Trophoblast cell (in vitro differentiated cells and primary cell): ENCODE results near the gene NIPBL.
"Not testable (repeated sequence)": the region's sequence is repeated elsewhere in the genome, so short reads cannot be mapped to it uniquely, and the experiment has no call there.

ENCODE experiments used
- DNase-seq, 2 donors: peaks; one replicate each; pipeline ENCODE4 v3.0.0-alpha.2; 2016
- H2AFZ ChIP-seq: 2 replicates; pipeline ENCODE4 v1.6.1; 2013; ENCODE audit warnings: low read length, moderate library complexity, mild to moderate bottlenecking; ENCODE audit not compliant: insufficient read depth, poor library complexity
- H2AK5ac ChIP-seq: 2 replicates; pipeline ENCODE4 v1.6.1; 2013; ENCODE audit warnings: mild to moderate bottlenecking, low read length
- H2BK120ac ChIP-seq: 2 replicates; pipeline ENCODE4 v1.6.1; 2013; ENCODE audit warnings: low read length, mild to moderate bottlenecking, moderate library complexity; ENCODE audit not compliant: insufficient read depth, poor library complexity
- H2BK12ac ChIP-seq: 2 replicates; pipeline ENCODE4 v1.6.1; 2013; ENCODE audit warnings: mild to moderate bottlenecking, low read length, moderate library complexity
- H2BK5ac ChIP-seq: 2 replicates; pipeline ENCODE4 v1.6.1; 2013; ENCODE audit warnings: low read length, low read depth, moderate library complexity, mild to moderate bottlenecking; ENCODE audit not compliant: poor library complexity
- H3K14ac ChIP-seq: 2 replicates; pipeline ENCODE4 v1.6.1; 2013; ENCODE audit warnings: mild to moderate bottlenecking, low read length
- H3K18ac ChIP-seq: 2 replicates; pipeline ENCODE4 v1.6.1; 2013; ENCODE audit warnings: mild to moderate bottlenecking, low read length
- H3K23ac ChIP-seq: 2 replicates; pipeline ENCODE4 v1.6.1; 2013; ENCODE audit warnings: low read length
- H3K27ac ChIP-seq: 2 replicates; pipeline ENCODE4 v1.5.1; 2013; ENCODE audit warnings: low read depth, mild to moderate bottlenecking, inconsistent platforms, low read length, moderate library complexity
- H3K27me3 ChIP-seq: 2 replicates; pipeline ENCODE4 v1.6.1; 2013; ENCODE audit warnings: inconsistent platforms, mild to moderate bottlenecking, low read length, moderate library complexity; ENCODE audit not compliant: insufficient read depth
- H3K36me3 ChIP-seq, 2 experiments: 1 replicate in 1 of 2; 2 replicates in 1 of 2; pipeline ENCODE4 v1.6.1; 2013; ENCODE audit warnings: low read length in 2 of 2, mild to moderate bottlenecking in 2 of 2, moderate library complexity in 1 of 2; ENCODE audit not compliant: insufficient read depth in 2 of 2, control insufficient read depth in 1 of 2
- H3K4ac ChIP-seq: 2 replicates; pipeline ENCODE4 v1.6.1; 2013; ENCODE audit warnings: low read depth, mild to moderate bottlenecking, low read length, moderate library complexity
- H3K4me1 ChIP-seq, 2 experiments: 1 replicate in 1 of 2; 2 replicates in 1 of 2; pipeline ENCODE4 v1.6.1; 2013; ENCODE audit warnings: low read length in 2 of 2, mild to moderate bottlenecking in 2 of 2, moderate library complexity in 1 of 2; ENCODE audit not compliant: insufficient read depth in 2 of 2, control insufficient read depth in 1 of 2
- H3K4me2 ChIP-seq: 2 replicates; pipeline ENCODE4 v1.6.1; 2013; ENCODE audit warnings: inconsistent platforms, mild to moderate bottlenecking, low read length, moderate library complexity
- H3K4me3 ChIP-seq: 2 replicates; pipeline ENCODE4 v1.5.1; 2013; ENCODE audit warnings: mild to moderate bottlenecking, low read depth, low read length, inconsistent platforms
- H3K79me1 ChIP-seq: one replicate; pipeline ENCODE4 v1.6.1; 2013; ENCODE audit warnings: low read length
- H3K79me2 ChIP-seq: 2 replicates; pipeline ENCODE4 v1.6.1; 2013; ENCODE audit warnings: low read length, mild to moderate bottlenecking; ENCODE audit not compliant: control insufficient read depth, insufficient read depth, poor library complexity
- H3K9ac ChIP-seq: 2 replicates; pipeline ENCODE4 v1.6.1; 2013; ENCODE audit warnings: mild to moderate bottlenecking, low read length
- H3K9me3 ChIP-seq: 2 replicates; pipeline ENCODE4 v1.6.1; 2013; ENCODE audit warnings: low read depth, mild to moderate bottlenecking, control low read depth, inconsistent platforms, low read length; ENCODE audit not compliant: insufficient read depth
- H4K12ac ChIP-seq: 2 replicates; pipeline ENCODE4 v1.6.1; 2013; ENCODE audit warnings: low read depth, mild to moderate bottlenecking, low read length, moderate library complexity
- H4K8ac ChIP-seq: 2 replicates; pipeline ENCODE4 v1.6.1; 2013; ENCODE audit warnings: low read depth, mild to moderate bottlenecking, low read length, moderate library complexity
- H4K91ac ChIP-seq: one replicate; pipeline ENCODE4 v1.6.1; 2013; ENCODE audit warnings: low read depth, mild to moderate bottlenecking, low read length, moderate library complexity
- WGBS: extraction: QIAGEN DNeasy Blood & Tissue Kit; methylation state at CpG from one replicate; pipeline ENCODE4 v1.1.7; 2013; ENCODE audit warnings: missing lambda C conversion rate; ENCODE audit not compliant: insufficient read length, insufficient coverage; ENCODE audit errors: extremely low coverage; 5-methylcytosine and 5-hydroxymethylcytosine counted together

NIPBL gene

GRCh38 chr5:36892085-36892830 lies 15.7 kb downstream of the NIPBL start:
- H3K79me2 ChIP-seq, H3K27me3 ChIP-seq, H2BK5ac ChIP-seq, DNase-seq, H3K27ac ChIP-seq, H3K9me3 ChIP-seq, H4K8ac ChIP-seq, H4K12ac ChIP-seq, H3K4ac ChIP-seq, H2BK120ac ChIP-seq, H3K18ac ChIP-seq, H2AFZ ChIP-seq, H3K4me3 ChIP-seq, H3K4me2 ChIP-seq, H3K36me3 ChIP-seq, H3K9ac ChIP-seq, H2AK5ac ChIP-seq, H4K91ac ChIP-seq, H2BK12ac ChIP-seq, H3K4me1 ChIP-seq, H3K14ac ChIP-seq, H3K23ac ChIP-seq, H3K79me1 ChIP-seq: not testable (repeated sequence)
- WGBS: no CpG with 5 or more reads among the region's 6 CpGs

DNA sequence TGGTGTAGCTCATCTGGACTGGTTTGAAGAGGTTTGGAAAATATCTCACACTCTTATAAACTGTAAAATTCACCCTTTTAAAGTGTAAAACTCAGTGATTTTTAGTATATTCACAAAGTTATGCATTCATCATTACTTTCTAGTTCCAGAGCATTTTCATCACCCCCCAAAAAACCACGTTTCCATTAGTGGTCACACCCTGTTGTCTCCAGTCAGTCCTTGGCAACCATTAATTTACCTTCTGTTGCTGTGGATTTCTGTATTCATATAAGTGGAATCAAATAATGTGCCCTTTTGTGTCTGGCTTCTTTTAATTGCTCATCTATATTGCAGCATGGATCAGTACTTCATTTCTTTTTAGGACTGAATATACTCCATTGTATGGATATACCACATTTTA lies 18.4 kb downstream of the NIPBL start:
- H3K23ac ChIP-seq: no peak overlapping the region
- DNase-seq: no peak
- no peak overlapping the region for H4K91ac ChIP-seq
- H3K9me3 ChIP-seq: no peaks in the 10 kb centered on the region
- H3K27ac ChIP-seq: no peak overlapping the region
- WGBS: no CpG with 5 or more reads among the region's 1 CpG
- no peaks in the 10 kb centered on the region for H3K79me2 ChIP-seq
- no peaks in the 10 kb centered on the region for H3K36me3 ChIP-seq
- H2BK12ac ChIP-seq: no peak overlapping the region
- no peak overlapping the region for H2AFZ ChIP-seq
- no peak overlapping the region for H3K4me3 ChIP-seq
- no peak overlapping the region for H3K14ac ChIP-seq
- H3K9ac ChIP-seq: no peak overlapping the region
- H3K4me1 ChIP-seq: no peaks in the 10 kb centered on the region
- no peaks in the 10 kb centered on the region for H3K79me1 ChIP-seq
- no peak overlapping the region for H4K12ac ChIP-seq
- H3K18ac ChIP-seq: no peak overlapping the region
- H2BK120ac ChIP-seq: no peak overlapping the region
- peak overlapping the region; percentile 47 for H3K4ac ChIP-seq
- no peak overlapping the region for H2AK5ac ChIP-seq
- H3K27me3 ChIP-seq: no peaks in the 10 kb centered on the region
- no peak overlapping the region for H3K4me2 ChIP-seq
- H4K8ac ChIP-seq: no peak overlapping the region
- H2BK5ac ChIP-seq: no peak overlapping the region

DNA sequence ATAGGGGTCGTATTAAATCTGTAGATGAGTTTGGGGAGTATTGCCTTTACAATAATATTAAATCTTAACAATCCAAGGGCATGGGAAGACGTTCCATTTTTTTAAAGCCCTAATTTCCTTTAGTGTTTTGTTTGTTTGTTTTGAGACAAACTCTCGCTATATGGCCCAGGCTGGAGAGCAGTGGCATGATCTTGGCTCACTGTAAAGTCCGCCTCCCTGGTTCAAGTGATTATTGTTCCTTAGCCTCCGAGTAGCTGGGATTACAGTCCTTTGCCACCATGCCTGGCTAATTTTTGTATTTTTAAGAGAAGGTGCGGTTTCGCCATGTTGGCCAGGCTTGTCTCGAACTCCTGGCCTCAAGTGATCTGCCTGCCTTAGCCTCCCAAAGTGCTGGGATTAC lies 19.9 kb downstream of the NIPBL start:
- Histone ChIP-seq H3K4me1 (no peaks in the 10 kb centered on the region), H3K9ac (no peak overlapping the region), H3K4me2 (no peak overlapping the region), H3K4ac (peak overlapping the region; percentile 64), H3K14ac (no peak overlapping the region), H3K79me1 (no peaks in the 10 kb centered on the region), H3K18ac (no peak overlapping the region), H4K12ac (no peak overlapping the region), H3K9me3 (no peaks in the 10 kb centered on the region), H3K27ac (no peak overlapping the region), H3K79me2 (no peaks in the 10 kb centered on the region), H3K36me3 (no peaks in the 10 kb centered on the region), H4K91ac (no peak overlapping the region), H3K4me3 (no peak overlapping the region), H2BK120ac (no peak overlapping the region), H2AFZ (no peak overlapping the region), H2BK12ac (no peak overlapping the region), H2AK5ac (no peak overlapping the region), H4K8ac (no peak overlapping the region), H3K23ac (no peak overlapping the region), H3K27me3 (no peaks in the 10 kb centered on the region), H2BK5ac (no peak overlapping the region)
- no peak for DNase-seq
- WGBS: no CpG with 5 or more reads among the region's 8 CpGs

- no peaks in the 10 kb centered on the region for H3K9me3 ChIP-seq
- H3K4me3 ChIP-seq: no peak overlapping the region
- H4K91ac ChIP-seq: no peak overlapping the region
- no peak overlapping the region for H3K18ac ChIP-seq
- no peak overlapping the region for H3K4ac ChIP-seq
- H2BK12ac ChIP-seq: no peak overlapping the region
- DNase-seq: no peak
- H3K27me3 ChIP-seq: no peaks in the 10 kb centered on the region
- no peak overlapping the region for H3K4me2 ChIP-seq
- H3K9ac ChIP-seq: no peak overlapping the region
- H4K8ac ChIP-seq: no peak overlapping the region
- H3K79me1 ChIP-seq: no peaks in the 10 kb centered on the region
- H3K79me2 ChIP-seq: no peaks in the 10 kb centered on the region
- H2AK5ac ChIP-seq: no peak overlapping the region
- no peak overlapping the region for H4K12ac ChIP-seq
- H2AFZ ChIP-seq: no peak overlapping the region
- H2BK120ac ChIP-seq: no peak overlapping the region
- no peak overlapping the region for H3K23ac ChIP-seq
- no peaks in the 10 kb centered on the region for H3K4me1 ChIP-seq
- H3K36me3 ChIP-seq: no peaks in the 10 kb centered on the region
- H3K14ac ChIP-seq: no peak overlapping the region
- H2BK5ac ChIP-seq: no peak overlapping the region
- WGBS: no CpG with 5 or more reads among the region's 1 CpG
- no peak overlapping the region for H3K27ac ChIP-seq
Measured at GRCh38 chr5:36897616-36898015, 21.0 kb downstream of the NIPBL start.
